KMS-11 (cell line): ENCODE results near the gene ACRV1.

ENCODE experiments used
- H2AFZ ChIP-seq: fragments of 200-600 bp; sonication (generic); 2 replicates; pipeline ENCODE4 v1.6.1; 2016; ENCODE audit warnings: antibody characterized with exemption, mixed run types, low read depth
- H3K27ac ChIP-seq: fragments of 200-600 bp; sonication (generic); 2 replicates; pipeline ENCODE4 v1.6.1; 2016; ENCODE audit warnings: mild to moderate bottlenecking, mixed run types
- H3K27me3 ChIP-seq: fragments of 200-600 bp; sonication (generic); 2 replicates; pipeline ENCODE4 v1.6.1; 2017; ENCODE audit warnings: mild to moderate bottlenecking, low read depth, mixed run types, moderate library complexity; ENCODE audit not compliant: insufficient read depth
- H3K36me3 ChIP-seq: fragments of 200-600 bp; sonication (generic); 2 replicates; pipeline ENCODE4 v1.6.1; 2017; ENCODE audit warnings: mild to moderate bottlenecking, mixed run types; ENCODE audit not compliant: insufficient read depth
- H3K4me1 ChIP-seq: fragments of 200-600 bp; sonication (generic); 2 replicates; pipeline ENCODE4 v1.6.1; 2016; ENCODE audit warnings: mild to moderate bottlenecking, low read depth, mixed run types; ENCODE audit not compliant: poor library complexity, severe bottlenecking
- H3K4me2 ChIP-seq: fragments of 200-600 bp; sonication (generic); 2 replicates; pipeline ENCODE4 v1.7.0; 2016; ENCODE audit warnings: mild to moderate bottlenecking, mixed run types
- H3K4me3 ChIP-seq: fragments of 200-600 bp; sonication (generic); IDR thresholded peaks from 2 replicates; pipeline ENCODE4 v1.6.1; 2017; ENCODE audit warnings: low read depth, low read length, mixed read lengths; ENCODE audit not compliant: insufficient read depth
- H3K79me2 ChIP-seq: fragments of 200-600 bp; sonication (generic); 2 replicates; pipeline ENCODE4 v1.6.1; 2016; ENCODE audit warnings: low read depth, mixed run types; ENCODE audit not compliant: insufficient read depth
- H3K9ac ChIP-seq: fragments of 200-600 bp; sonication (generic); 2 replicates; pipeline ENCODE4 v1.6.1; 2016; ENCODE audit warnings: mild to moderate bottlenecking, mixed run types
- H4K20me1 ChIP-seq: fragments of 200-600 bp; sonication (generic); 2 replicates; pipeline ENCODE4 v1.6.1; 2016; ENCODE audit warnings: mild to moderate bottlenecking, mixed run types; ENCODE audit not compliant: insufficient read depth
- TF ChIP-seq, protein P1 (sequence below): fragments of 200-600 bp; sonication (generic); conservative IDR thresholded peaks from 2 replicates; pipeline ENCODE4 v1.6.1; 2017; ENCODE audit warnings: low read depth, mild to moderate bottlenecking, antibody characterized with exemption, low read length, moderate library complexity, mixed read lengths

Gene ACRV1

GRCh38 chr11:125662689-125663088 is 18.0 kb downstream of the ACRV1 start:
- Histone ChIP-seq H3K9ac (no peak overlapping the region), H3K79me2 (no peaks in the 10 kb centered on the region; the same call in 1 of the 2 replicates), H3K27ac (no peak overlapping the region), H3K4me2 (no peak overlapping the region), H3K4me3 (no peak overlapping the region), H3K27me3 (no peaks in the 10 kb centered on the region), H4K20me1 (no peaks in the 10 kb centered on the region), H3K4me1 (no peaks in the 10 kb centered on the region), H3K36me3 (no peaks in the 10 kb centered on the region), H2AFZ (no peak overlapping the region)
- TF ChIP-seq, protein P1, sequence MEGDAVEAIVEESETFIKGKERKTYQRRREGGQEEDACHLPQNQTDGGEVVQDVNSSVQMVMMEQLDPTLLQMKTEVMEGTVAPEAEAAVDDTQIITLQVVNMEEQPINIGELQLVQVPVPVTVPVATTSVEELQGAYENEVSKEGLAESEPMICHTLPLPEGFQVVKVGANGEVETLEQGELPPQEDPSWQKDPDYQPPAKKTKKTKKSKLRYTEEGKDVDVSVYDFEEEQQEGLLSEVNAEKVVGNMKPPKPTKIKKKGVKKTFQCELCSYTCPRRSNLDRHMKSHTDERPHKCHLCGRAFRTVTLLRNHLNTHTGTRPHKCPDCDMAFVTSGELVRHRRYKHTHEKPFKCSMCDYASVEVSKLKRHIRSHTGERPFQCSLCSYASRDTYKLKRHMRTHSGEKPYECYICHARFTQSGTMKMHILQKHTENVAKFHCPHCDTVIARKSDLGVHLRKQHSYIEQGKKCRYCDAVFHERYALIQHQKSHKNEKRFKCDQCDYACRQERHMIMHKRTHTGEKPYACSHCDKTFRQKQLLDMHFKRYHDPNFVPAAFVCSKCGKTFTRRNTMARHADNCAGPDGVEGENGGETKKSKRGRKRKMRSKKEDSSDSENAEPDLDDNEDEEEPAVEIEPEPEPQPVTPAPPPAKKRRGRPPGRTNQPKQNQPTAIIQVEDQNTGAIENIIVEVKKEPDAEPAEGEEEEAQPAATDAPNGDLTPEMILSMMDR = no peak

DNA sequence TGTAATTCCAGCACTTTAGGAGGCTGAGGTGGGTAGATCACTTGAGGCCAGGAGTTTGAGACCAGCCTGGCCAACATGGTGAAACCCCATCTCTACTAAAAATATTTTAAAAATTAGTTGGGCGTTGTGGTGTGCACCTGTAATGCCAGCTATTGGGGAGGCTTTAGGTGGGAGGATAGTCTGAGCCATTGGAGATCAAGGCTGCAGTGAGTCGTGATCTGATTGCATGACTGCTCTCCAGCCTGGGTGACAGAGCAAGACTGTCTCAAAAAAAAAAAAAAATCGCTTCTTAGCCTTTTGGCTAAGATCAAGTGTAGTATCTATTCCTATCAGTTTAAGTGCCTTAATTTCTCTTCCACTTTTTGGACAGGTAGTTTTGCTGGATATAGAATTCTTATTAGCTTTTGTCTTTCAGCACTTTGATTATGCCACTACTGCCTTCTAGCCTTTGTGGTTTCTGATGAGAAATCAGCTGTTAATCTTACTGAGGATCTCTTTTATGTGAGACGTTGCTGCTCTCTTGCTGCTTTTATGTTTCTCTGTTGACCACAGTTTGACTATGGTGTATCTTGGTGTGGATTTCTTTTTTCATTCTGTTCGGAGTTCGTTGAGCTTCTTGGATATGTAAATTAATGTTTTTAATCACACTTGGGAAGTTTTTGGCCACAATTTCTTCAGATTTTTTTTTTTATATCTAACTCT is 31.0 kb downstream of the ACRV1 start:
- Histone ChIP-seq H3K9ac (no peak overlapping the region), H4K20me1 (no peaks in the 10 kb centered on the region), H3K4me2 (no peak overlapping the region), H3K27ac (no peak overlapping the region), H3K27me3 (no peaks in the 10 kb centered on the region), H3K79me2 (peaks cover 12% of the 10 kb centered on the region; the same call in 1 of the 2 replicates), H3K4me1 (no peaks in the 10 kb centered on the region), H2AFZ (no peak overlapping the region), H3K36me3 (no peaks in the 10 kb centered on the region), H3K4me3 (no peak overlapping the region)
- TF ChIP-seq, protein P1 = no peak

DNA sequence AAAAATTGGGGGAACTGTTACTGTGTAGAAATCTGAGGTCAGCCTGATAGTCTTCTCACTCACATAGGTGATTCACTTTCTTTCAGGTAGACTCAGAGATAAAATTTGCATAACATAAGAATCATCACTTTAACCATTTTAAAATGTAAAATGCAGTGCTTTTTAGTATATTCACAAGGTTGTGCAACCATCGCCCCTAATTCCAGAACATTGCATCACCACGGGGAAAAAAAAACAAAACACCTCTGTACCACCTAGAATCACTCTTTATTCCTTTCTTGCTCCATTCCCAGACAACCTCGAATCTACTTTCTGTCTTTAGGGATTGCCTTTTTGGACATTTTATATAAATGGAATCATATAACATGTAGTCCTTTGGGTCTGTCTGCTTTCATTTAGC is 34.8 kb downstream of the ACRV1 start:
- Histone ChIP-seq H3K4me2 (no peak overlapping the region), H3K4me3 (no peak overlapping the region), H2AFZ (no peak overlapping the region), H3K4me1 (no peaks in the 10 kb centered on the region), H3K27me3 (no peaks in the 10 kb centered on the region), H3K27ac (no peak overlapping the region), H3K36me3 (peaks cover 7% of the 10 kb centered on the region; the same call in 1 of the 2 replicates), H4K20me1 (no peaks in the 10 kb centered on the region), H3K9ac (no peak overlapping the region), H3K79me2 (peaks cover 8% of the 10 kb centered on the region; the same call in 1 of the 2 replicates)
- TF ChIP-seq, protein P1 = no peak

DNA sequence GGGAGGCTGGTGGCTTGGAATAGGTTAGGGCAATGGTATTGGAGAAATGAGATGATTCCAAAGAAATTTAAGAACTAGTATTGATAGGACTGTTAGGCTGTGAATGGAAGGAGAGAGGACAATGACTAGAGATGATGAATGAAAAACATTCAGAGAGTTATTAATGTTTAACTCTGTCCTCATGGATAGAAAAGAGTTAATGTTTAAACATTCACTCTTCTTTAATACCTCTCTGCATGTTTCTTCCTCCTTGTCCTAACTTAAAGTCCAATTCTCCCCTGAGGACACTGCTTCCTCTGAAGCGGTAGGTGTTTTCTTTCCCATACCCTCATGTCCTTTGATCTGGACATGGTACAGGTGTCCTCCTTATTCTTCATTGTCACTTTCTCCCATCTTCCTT is 42.3 kb downstream of the ACRV1 start:
- TF ChIP-seq, protein P1 = no peak
- peaks cover 7% of the 10 kb centered on the region; the same call in 1 of the 2 replicates for H3K36me3 ChIP-seq
- H3K27me3 ChIP-seq = no peaks in the 10 kb centered on the region
- no peak overlapping the region for H3K4me2 ChIP-seq
- H3K9ac ChIP-seq = no peak overlapping the region
- no peak overlapping the region for H3K27ac ChIP-seq
- H4K20me1 ChIP-seq = no peaks in the 10 kb centered on the region
- no peak overlapping the region for H2AFZ ChIP-seq
- H3K4me1 ChIP-seq = no peaks in the 10 kb centered on the region
- H3K79me2 ChIP-seq = no peaks in the 10 kb centered on the region; the same call in 1 of the 2 replicates
- no peak overlapping the region for H3K4me3 ChIP-seq
